Nephron progenitor cell (in vitro differentiated cells): ENCODE results near the gene S100A8.
A peak's percentile ranks its signal among the peaks of the same experiment; 100 is the strongest.

Experiments used
- DNase-seq: peaks from one replicate; pipeline ENCODE4 v3.0.0; 2021
- H3K27ac Mint-ChIP-seq: 2 replicates; pipeline ENCODE4 v1.8.0; 2021; ENCODE audit warnings: mild to moderate bottlenecking, moderate library complexity, mixed read lengths
- H3K27me3 Mint-ChIP-seq: 2 replicates; pipeline ENCODE4 v1.8.0; 2021; ENCODE audit warnings: mild to moderate bottlenecking, low read depth, mixed read lengths; ENCODE audit not compliant: poor library complexity
- H3K36me3 Mint-ChIP-seq: 2 replicates; pipeline ENCODE4 v1.8.0; 2021; ENCODE audit warnings: low read depth, mixed read lengths
- H3K4me1 Mint-ChIP-seq: 2 replicates; pipeline ENCODE4 v1.8.0; 2021; ENCODE audit warnings: mixed read lengths
- H3K4me3 Mint-ChIP-seq: 2 replicates; pipeline ENCODE4 v1.8.0; 2021; ENCODE audit warnings: mild to moderate bottlenecking, moderate library complexity, mixed read lengths
- H3K9me3 Mint-ChIP-seq: 2 replicates; pipeline ENCODE4 v1.8.0; 2021; ENCODE audit warnings: mild to moderate bottlenecking, moderate library complexity, mixed read lengths
- TF ChIP-seq, protein P1 (sequence below): fragments of 200-600 bp; sonication (generic); IDR thresholded peaks from 2 replicates; pipeline ENCODE4 v1.5.0; 2021; ENCODE audit warnings: antibody characterized with exemption

S100A8 gene

DNA sequence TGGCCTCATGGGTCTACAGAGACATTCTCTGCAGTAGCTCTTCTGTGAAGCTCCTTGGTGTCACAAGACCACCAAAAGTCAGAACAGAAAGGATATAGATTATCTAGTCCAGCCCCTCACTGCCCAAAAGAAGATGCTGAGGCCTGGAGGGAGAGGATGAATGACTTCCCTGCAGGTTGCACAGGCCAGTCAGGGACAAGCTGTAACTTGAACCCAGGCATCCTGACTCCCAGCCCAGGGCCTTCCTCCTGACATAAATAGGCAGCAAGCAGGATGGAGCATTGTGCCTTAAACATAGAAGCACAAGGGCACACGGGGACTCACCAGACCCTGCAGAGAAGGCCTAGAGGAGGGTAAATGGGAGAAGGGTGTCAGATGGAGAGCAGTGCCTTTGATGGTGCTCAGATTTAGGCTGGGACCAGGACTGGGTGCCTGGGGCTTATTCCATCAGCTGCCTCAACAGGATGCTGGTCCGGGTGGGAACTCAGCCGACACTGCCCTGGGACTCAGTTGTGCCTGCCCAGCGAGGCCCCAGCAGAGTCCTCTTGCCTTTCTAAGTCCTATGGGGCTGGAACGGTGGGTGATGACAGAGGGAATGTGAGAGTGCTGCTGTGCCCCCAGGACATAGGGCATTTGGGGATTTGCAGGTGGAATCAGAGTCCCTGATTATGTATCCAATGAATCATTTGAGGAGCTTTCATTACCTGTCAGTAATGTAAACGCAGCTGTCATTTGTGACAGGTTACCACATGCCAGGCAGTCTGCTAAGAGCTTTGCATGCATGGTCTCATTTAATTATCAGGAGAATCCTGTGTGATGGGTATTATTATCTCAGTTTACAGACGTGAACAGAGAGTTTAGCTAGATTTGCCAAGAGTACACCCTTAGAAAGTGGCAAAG, 38.6 kb upstream of the S100A8 start:
- TF ChIP-seq, protein P1, sequence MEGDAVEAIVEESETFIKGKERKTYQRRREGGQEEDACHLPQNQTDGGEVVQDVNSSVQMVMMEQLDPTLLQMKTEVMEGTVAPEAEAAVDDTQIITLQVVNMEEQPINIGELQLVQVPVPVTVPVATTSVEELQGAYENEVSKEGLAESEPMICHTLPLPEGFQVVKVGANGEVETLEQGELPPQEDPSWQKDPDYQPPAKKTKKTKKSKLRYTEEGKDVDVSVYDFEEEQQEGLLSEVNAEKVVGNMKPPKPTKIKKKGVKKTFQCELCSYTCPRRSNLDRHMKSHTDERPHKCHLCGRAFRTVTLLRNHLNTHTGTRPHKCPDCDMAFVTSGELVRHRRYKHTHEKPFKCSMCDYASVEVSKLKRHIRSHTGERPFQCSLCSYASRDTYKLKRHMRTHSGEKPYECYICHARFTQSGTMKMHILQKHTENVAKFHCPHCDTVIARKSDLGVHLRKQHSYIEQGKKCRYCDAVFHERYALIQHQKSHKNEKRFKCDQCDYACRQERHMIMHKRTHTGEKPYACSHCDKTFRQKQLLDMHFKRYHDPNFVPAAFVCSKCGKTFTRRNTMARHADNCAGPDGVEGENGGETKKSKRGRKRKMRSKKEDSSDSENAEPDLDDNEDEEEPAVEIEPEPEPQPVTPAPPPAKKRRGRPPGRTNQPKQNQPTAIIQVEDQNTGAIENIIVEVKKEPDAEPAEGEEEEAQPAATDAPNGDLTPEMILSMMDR = no peak
- Mint-ChIP-seq H3K36me3 (no peaks in the 10 kb centered on the region), H3K4me1 (no peaks in the 10 kb centered on the region), H3K27ac (no peak overlapping the region), H3K27me3 (peaks cover 12% of the 10 kb centered on the region), H3K4me3 (no peak overlapping the region), H3K9me3 (peaks cover 5% of the 10 kb centered on the region)
- DNase-seq = no peak

DNA sequence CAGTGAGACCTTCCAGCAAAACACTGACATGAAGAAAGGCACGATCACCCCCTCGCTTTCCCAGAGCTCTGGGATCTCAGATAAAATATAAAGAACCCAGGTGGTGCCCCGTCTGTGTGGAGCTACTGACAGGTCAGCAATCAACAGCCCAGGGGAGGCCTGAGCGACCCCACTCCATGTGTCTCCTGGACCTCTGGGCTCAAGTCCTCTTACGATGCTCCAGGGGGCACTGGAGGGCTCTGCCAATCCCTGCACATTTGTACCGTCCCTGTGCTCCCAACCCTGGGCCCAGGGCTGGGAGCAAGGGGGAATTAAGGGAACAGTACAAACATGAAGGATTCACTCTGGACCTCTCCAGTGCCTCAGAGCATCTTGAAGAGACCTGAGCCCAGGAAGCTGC, 37.9 kb upstream of the S100A8 start:
- Mint-ChIP-seq H3K36me3 (no peaks in the 10 kb centered on the region), H3K9me3 (peaks cover 5% of the 10 kb centered on the region), H3K27ac (no peak overlapping the region), H3K4me3 (no peak overlapping the region), H3K4me1 (no peaks in the 10 kb centered on the region), H3K27me3 (peaks cover 12% of the 10 kb centered on the region)
- TF ChIP-seq, protein P1 = no peak
- no peak for DNase-seq

DNA sequence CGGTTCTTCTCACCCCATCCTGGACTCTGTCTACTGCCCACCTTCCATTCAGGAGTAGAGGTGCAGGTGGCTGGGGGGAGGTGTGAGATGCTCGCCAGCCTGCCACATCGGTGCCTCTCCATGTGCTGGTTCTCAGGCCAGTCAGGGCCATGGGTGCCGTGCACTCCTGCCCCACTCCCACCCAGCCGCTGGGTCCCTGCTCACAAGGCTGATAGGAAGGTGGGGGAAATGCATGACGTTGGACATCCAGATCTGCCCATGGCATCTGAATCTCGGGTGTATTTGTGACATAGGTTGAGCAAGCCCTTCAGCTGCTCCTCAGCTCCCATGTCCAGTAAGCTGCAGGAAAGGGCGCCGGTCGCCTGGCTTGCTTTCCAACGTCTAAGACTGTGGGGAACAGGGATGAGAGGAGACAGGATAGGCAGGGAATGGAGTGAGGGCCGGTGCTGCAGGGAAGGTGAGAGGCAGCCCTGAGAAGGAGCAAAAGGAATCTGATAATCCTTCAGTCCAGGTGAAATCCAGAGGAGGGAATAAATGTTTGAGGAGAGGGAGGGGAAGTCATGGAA, 37.3 kb upstream of the S100A8 start:
- DNase-seq = no peak
- no peaks in the 10 kb centered on the region for H3K4me1 Mint-ChIP-seq
- TF ChIP-seq, protein P1 = no peak
- peaks cover 11% of the 10 kb centered on the region for H3K27me3 Mint-ChIP-seq
- H3K4me3 Mint-ChIP-seq = no peak overlapping the region
- peaks cover 5% of the 10 kb centered on the region for H3K9me3 Mint-ChIP-seq
- H3K27ac Mint-ChIP-seq = no peak overlapping the region
- no peaks in the 10 kb centered on the region for H3K36me3 Mint-ChIP-seq

DNA sequence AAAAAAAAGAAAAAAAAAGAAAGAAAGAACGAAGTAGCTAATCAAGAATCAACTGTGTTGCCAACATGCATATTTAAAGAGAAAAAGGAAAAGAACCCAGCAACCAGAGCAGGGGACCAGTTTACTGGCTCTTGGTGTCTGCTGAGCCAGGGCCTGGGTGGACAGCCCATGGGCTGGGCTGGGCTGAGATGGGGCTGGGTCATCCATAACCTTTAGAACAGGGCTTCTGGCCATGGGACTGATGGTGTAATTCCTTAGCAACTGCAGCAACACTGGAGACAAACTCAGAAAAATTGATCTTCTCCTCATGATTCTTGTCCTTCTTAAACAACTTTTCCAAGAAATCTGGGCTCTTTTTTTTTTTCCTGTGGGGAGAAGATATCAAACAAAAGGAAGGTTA, 35.9 kb upstream of the S100A8 start:
- Mint-ChIP-seq H3K4me3 (no peak overlapping the region), H3K36me3 (no peaks in the 10 kb centered on the region), H3K9me3 (peaks cover 5% of the 10 kb centered on the region), H3K4me1 (no peaks in the 10 kb centered on the region), H3K27ac (no peak overlapping the region), H3K27me3 (peaks cover 8% of the 10 kb centered on the region)
- TF ChIP-seq, protein P1 = no peak
- DNase-seq = no peak

DNA sequence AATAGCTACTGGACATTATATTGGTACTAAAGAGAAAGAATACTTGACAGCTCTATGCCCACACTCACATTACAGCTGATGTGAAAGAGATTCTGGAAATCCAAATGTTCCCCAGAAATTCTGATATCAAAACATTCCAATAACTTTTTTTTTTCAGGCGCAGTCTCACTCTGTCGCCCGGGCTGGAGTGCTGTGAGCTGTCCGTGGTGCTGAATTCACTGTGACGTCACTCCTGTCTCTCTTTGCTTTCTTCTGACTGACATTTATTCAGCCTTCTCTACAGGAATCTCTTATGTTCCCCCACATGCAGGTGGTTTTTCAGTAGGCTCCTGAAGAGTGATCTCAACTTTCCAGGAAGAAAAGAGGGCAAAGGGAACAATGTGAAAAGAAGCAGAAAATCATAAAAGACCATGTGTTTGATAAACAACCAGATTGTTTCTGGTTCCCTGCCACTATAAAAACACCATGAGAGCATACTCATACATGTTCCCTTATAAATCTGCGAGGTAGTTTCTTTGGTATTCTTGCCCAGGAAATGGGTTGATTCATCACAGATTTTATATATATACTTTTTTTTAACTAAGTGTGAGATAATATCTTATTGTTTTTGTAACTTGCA, 31.7 kb upstream of the S100A8 start:
- Mint-ChIP-seq H3K27me3 (peaks cover 19% of the 10 kb centered on the region), H3K27ac (no peak overlapping the region), H3K36me3 (no peaks in the 10 kb centered on the region), H3K4me1 (no peaks in the 10 kb centered on the region), H3K9me3 (no peaks in the 10 kb centered on the region), H3K4me3 (no peak overlapping the region)
- peak; percentile 94 for DNase-seq
- TF ChIP-seq, protein P1 = no peak
